C4-2B (cell line): ENCODE measurements around the gene PUS10.

Source experiments
- H3K27ac ChIP-seq: fragments of 450-650 bp; 2 replicates; pipeline ENCODE4 v1.5.1; 2017
- CTCF ChIP-seq: fragments of 450-650 bp; conservative IDR thresholded peaks from 2 replicates; pipeline ENCODE4 v1.5.1; 2017; ENCODE audit warnings: mild to moderate bottlenecking
- ZFX ChIP-seq: fragments of 450-650 bp; IDR thresholded peaks from 2 replicates; pipeline ENCODE4 v1.6.1; 2017

PUS10 gene

GRCh38 chr2:60977562-60977895, 40.5 kb downstream of the PUS10 start:
- no peak overlapping the region for H3K27ac ChIP-seq
- TF ChIP-seq ZFX (no peak), CTCF (no peak)

- no peak overlapping the region for H3K27ac ChIP-seq
- no peak for TF ChIP-seq ZFX
- no peak for TF ChIP-seq CTCF
These were observed 41.0 kb downstream of the PUS10 start for GRCh38 chr2:60976875-60977561.

- TF ChIP-seq ZFX (no peak), CTCF (no peak)
- H3K27ac ChIP-seq = no peak overlapping the region
These were observed 41.7 kb downstream of the PUS10 start for GRCh38 chr2:60976256-60976850.

GRCh38 chr2:60974652-60975051, 43.4 kb downstream of the PUS10 start:
- no peak overlapping the region for H3K27ac ChIP-seq
- no peak for TF ChIP-seq ZFX
- TF ChIP-seq CTCF = no peak

- H3K27ac ChIP-seq = no peak overlapping the region
- TF ChIP-seq CTCF (no peak), ZFX (no peak)
These were observed 44.4 kb downstream of the PUS10 start for GRCh38 chr2:60973705-60974104.

GRCh38 chr2:60972889-60973656, 45.0 kb downstream of the PUS10 start:
- no peak overlapping the region for H3K27ac ChIP-seq
- TF ChIP-seq CTCF (no peak), ZFX (no peak)
